DMS153 treated with DMSO at 0.1 percent for 48 hours (cell line): ENCODE measurements around the gene CRADD.
A peak's percentile ranks its signal among the peaks of the same experiment; 100 is the strongest.

Source experiments
- DNase-seq: peaks from one replicate; lab custom pipeline; 2025; ENCODE audit not compliant: unreplicated experiment; lab: John Stamatoyannopoulos, UW

CRADD gene

DNA sequence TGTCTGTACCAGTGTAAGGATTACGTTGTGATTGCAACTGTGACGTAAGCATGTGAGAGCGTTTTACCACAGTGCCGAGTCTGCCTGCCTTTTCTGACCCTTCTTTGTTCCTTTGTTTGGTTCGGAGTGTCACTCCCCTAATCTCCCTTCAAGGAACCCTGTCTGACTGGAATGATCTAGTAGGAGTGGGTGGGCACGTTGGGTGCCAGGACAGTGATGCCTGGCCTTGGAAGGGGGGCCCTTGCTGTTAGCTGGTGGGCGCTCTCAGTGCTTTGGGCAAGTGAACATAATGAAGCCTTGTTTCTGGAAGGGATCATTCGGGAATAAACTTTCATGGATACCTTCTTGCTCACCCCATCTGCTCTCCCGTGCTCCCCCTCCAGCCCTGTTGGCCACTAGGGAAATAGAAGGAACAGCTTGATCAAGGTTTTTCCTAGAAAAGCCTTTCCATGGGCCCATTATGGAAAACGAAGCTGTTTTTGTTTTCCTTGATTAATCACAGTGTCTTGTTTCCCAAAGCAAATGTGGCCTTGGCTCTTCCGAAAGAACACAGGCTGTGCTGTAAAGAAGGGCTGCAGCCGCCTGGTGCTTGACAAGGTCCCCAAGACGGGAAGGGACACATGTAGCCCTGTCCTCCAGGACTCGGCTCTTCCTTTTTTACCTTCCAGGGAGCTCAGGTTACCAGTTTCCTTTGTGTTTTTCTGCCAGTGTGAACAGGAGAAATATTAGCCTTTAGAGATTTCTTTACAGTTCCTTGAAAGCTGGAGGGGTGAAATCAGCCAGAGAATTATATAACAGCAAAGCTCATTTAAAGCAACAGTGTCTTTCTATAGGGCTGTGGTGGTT, 215.5 kb downstream of the CRADD start:
- DNase-seq: no peak

DNA sequence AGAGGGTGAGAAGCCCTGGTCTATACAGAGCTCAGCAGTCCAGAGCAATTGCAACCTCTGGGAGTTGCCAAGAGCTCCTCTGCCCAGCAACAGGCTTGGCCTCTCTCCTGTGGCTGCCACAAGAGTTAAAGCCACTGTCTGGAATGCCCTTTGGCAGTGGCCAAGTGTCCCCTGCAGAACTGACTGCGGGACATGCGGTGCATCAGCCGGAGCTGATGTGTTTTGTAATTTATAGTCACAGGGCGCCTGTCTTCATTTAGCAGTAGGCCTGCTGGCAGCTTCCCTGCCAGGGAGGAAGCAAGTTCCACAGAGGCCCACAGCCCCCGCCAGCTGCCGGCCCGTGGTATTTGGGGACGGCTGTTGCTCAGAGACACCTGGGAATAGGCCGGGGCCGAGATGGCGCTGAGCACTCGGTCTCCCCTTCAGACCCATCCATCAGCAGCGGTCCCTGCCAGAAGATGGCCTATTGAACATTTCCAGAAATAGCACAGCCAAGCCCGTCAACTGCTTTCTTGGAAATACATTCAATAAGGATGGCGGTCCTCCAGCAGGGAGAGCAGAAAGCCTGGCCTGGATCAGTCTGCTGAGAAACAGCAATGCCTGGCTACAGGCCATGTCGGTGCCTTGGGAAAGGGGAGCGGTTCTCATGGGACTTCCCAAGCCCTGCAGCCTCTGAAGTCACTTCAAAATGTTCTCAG, 217.4 kb downstream of the CRADD start:
- no peak for DNase-seq

- DNase-seq: no peak
Observed at GRCh38 chr12:93895089-93895445, 217.9 kb downstream of the CRADD start.

- DNase-seq: no peak
Observed at GRCh38 chr12:93896427-93896826, 219.3 kb downstream of the CRADD start.

- no peak for DNase-seq
Observed at GRCh38 chr12:93896952-93897351, 219.8 kb downstream of the CRADD start.

GRCh38 chr12:93901739-93902138, 224.6 kb downstream of the CRADD start:
- no peak for DNase-seq

DNA sequence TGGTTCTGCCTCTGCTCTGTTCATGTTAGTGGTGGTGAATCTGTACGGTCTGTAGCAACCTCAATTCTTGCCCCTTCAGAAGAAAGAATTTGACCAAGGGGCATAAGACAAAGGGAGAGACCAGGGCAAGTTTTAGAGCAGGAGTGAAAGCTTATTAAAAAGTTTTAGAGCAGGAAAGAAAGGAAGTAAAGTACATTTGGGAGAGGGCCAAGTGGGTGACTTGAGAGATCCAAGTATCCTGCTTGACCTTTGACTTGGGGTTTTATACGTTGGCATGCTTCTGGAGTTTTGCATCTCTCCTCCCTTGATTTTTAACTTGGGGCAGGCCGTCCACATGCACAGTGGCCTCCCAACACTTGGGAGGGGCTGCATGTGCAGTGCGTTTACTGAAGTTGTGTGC, 225.0 kb downstream of the CRADD start:
- no peak for DNase-seq

- DNase-seq: no peak
Observed at GRCh38 chr12:93902736-93903562, 225.8 kb downstream of the CRADD start.

DNA sequence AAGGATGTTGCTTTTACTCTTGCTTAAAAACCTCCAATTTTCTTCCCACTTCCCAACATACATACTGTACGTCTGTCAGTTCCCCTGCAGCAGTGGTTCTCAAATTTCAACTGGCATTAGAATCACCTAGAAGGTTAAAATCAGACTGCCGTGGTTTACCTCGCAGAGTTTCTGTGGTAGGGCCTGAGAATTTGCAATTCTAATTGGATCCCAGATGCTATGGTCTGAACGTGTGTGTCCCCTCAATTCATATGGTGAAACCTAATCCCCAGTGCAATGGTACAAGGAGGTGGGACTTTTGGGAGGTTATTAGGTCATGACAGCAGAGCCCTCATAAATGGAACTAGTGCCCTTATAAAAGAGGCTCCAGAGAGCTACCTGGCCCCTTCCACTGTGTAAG, 226.9 kb downstream of the CRADD start:
- DNase-seq: no peak

DNA sequence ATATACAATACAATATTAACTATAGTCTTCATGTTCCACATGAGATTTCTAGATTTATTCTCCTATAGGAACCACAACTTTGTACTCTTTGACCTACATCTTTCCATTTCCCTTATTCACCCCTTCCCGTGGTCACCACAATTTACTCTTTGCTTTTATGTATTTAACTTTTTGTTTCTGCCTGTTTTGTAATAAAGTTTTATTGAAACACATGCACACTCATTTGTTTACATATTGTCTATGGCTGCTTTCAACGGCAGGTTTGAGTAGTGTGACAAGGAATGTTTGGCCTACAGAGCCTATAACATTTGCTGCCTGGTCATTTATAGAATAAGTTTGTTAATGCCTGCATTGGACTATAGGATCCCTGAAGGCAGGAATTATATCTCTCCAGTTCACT, 231.1 kb downstream of the CRADD start:
- no peak for DNase-seq

DNA sequence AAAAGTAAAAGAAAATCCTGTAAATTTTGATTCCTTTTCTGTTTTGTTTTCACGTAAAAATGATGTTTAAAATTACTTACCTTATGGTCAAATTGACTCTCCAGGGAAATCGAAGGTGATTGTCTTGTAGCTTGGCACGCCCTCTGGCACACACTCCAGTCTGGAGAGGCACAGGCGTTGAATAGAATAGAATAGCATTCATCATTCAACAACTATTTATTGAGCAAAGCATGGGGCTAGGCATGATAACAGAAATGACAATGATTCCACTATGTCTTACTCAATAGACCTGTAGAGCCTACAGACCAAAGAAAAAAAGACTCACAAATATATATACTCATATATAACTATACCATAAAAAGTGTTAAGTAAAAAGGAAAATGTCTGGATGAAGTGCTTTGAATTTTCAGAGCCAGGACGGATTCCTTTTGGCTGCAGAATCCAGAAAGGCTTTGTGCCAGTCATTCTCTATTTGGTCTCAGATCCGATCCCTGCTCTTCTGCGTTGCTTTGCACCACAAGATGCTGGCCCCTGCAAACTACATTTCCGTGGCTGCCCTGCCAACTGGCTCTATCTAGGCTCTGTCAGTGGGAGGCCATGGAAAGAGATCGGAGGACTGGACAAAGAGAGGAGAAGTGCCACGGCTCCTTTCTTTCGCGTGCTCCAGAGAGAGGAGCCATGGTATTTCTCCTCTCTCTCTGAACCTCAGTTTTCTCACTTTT, 231.8 kb downstream of the CRADD start:
- DNase-seq: peak; percentile 35

- DNase-seq: no peak
Observed at GRCh38 chr12:93911396-93911795, 234.2 kb downstream of the CRADD start.

- no peak for DNase-seq
Observed at GRCh38 chr12:93912086-93912733, 235.0 kb downstream of the CRADD start.

GRCh38 chr12:93913845-93914244, 236.7 kb downstream of the CRADD start:
- DNase-seq: no peak

- DNase-seq: no peak
Observed at GRCh38 chr12:93914281-93914680, 237.1 kb downstream of the CRADD start.

DNA sequence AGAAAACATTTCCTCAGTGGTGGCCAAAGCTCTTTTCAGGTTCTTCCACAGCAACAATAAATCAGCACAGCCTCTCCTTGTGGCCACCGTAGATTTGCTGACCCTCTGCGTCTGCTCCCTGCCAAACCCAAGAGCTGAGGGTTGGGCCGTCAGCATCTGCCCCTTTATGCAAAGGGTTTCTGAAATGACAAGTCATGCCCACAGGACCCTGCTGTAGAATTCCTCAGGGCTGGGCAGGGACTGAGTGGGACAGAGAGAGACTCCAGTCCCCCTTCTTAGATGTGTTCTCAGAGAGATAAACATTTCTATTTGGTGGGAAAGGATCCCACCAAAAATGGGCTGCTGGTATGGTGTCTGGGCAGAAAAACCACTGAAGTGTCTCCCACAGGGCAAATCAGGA, 238.2 kb downstream of the CRADD start:
- DNase-seq: no peak

GRCh38 chr12:93916402-93916801, 239.2 kb downstream of the CRADD start:
- no peak for DNase-seq

GRCh38 chr12:93918262-93918661, 241.1 kb downstream of the CRADD start:
- no peak for DNase-seq

- no peak for DNase-seq
Observed at GRCh38 chr12:93918900-93919299, 241.7 kb downstream of the CRADD start.

DNA sequence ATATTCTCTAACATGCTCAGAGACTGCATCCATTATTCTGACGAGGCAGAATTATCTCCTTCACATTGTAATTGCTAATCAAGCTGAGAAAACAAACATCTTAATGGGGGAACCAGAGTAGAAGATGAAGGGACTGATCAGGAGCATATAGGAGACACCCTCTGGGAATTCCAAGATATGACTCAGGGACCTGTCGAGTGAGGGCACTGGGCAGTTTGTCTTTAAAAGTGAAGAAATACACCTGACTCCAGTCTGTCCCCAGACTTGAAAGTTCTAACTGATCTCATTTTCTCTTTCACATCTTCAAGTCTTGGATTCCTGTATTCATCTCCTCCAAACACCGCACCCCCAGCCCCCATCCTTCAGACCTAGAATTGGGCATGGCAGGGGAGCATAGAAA, 244.3 kb downstream of the CRADD start:
- DNase-seq: no peak

- no peak for DNase-seq
Observed at GRCh38 chr12:93922583-93923006, 245.4 kb downstream of the CRADD start.
